A549 treated with CpdA at 1 μM for 4 hours (cell line): ENCODE data around the gene GOSR2. TPM values are rescaled to one million over a fixed set of nuclear protein-coding genes. Genes with fewer than 3 reads are reported as not detected.

Experiments used
- total RNA-seq: library from RNA; stranded (reverse); fragments of 200-300 nt; extraction: Qiagen RNA extraction; gene quantifications from 5 replicates; pipeline ENCODE4 v1.2.3, GENCODE V29; 2022; ENCODE audit warnings: low read depth

GOSR2 gene
- 33.8 to 42.6 TPM (median 40.5 TPM) in 5 replicates for total RNA-seq

GRCh38 chr17:46922804-46923635 is at the start of gene GOSR2:
TSS of gene GOSR2 (plus strand) at chr17:46923160. CDS start at chr17:46923193, 33 bp downstream.

GRCh38 chr17:46979147-46979863 is 56.3 kb downstream of the GOSR2 start, which contains the start of gene RPRML:
TSS of gene RPRML (minus strand) at chr17:46979253. CDS start at chr17:46979007, 246 bp downstream.

Other genes with a start within 250 kb of the GOSR2 start
- gene WNT3, start 104.5 kb upstream of the GOSR2 start, total RNA-seq, result 4.4 to 6.4 TPM (median 5.6 TPM) in 5 replicates
- not detected in 5 replicates for gene WNT9B, start 71.6 kb upstream of the GOSR2 start, total RNA-seq
- 0.29 to 0.84 TPM (median 0.72 TPM) in 4 of 5 replicates, not detected in the other for gene RPRML, start 56.1 kb downstream of the GOSR2 start, total RNA-seq